ENCODE measurements around the gene CH25H.
"Not testable (repeated sequence)": the region's sequence is repeated elsewhere in the genome, so short reads cannot be mapped to it uniquely, and the experiment has no call there.

Gene CH25H

DNA sequence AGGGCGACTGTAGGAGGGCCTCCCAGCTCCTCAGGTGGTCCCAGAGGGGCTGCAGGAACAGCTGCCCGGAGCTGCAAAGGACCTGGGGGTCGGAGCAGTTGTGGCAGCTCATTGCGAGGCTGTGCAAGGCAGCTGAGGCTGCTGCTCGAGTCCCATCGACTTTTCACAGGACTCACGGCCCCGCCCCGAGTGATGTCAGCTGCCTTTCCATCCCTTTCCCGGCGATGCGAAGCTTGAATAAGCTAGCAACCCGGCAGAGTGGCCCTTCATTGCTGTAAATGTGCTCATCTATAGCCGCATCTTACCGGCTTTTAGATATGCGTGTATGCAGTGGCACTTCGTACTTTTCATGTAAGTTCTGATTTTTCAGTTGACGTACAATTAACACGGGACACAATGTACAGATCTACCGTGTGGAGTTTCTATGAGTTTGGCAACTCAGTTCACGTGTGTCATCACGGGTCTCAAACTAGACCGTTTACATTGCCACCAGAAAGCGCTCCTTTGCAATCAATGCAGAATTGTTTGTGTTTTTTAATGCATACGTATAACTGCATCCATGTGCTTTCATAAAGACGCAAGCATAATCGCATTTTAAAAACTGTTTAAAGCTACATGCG lies at the start of gene CH25H:
Gene CH25H, minus strand, starts transcription at position 137 of the 620 bp plus-strand sequence. Its CDS starts 25 bp downstream, at position 112.
- peak; percentile 50 for DNase-seq (ENCODE audit: low read depth, low spot score)

- no peak for DNase-seq (ENCODE audit: low read depth, low spot score)
These were observed 49.2 kb upstream of the CH25H start for GRCh38 chr10:89256340-89256739.

DNA sequence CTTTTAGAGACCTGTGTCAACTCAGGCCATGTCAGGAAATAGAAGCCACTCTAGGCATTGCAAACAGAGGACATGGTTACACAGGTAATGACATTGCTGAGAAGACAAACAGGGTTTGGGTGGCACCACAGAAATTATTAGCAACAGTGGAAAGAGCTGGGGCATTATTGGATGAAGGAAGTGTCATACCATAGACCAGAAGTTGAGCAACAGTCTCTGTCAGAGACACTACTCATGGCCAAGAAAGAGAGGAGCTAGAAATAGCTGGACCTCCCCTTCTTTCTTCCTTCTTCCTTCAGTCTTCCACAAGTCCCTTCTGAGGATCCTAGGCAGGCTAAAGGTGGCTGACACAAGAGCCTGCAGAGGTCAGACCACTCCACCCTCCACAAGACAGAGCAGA lies 48.7 kb upstream of the CH25H start:
- DNase-seq (ENCODE audit: low read depth, low spot score), result no peak

DNA sequence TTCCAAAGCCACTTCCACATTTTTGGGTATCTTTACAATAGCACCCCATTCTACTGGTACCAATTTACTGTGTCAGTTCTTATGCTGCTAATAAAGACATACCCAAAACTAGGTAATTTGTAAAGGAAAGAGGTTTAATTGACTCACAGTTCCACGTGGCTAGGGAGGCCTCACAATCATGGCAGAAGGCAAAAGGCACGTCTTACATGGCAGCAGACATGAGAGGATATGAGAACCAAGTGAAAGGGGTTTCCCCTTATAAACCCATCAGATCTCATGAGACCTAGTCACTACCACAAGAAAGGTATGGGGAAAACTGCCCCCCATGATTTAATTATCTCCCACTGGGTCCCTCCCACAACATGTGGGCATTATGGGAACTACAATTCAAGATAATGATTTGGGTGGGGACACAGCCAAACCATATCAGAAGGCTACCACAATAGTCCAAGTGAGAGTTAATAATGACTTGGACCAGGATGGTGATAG lies 48.0 kb upstream of the CH25H start:
- not testable (repeated sequence) for DNase-seq (ENCODE audit: low read depth, low spot score)

DNA sequence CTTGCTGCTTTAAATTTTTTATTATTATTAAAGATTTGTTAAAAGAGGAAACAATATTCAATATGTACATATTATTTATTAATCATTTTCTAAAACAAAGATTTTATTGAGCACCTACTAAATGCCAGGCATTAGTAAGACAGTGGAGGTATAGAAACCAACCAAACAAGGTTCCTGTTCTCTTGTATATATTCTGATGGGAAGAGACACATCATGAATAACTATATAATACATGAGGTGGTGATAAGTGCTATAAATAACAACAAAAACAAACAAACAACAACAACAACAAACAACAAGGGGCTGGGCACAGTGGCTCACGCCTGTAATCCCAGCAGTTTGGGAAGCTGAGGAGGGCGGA lies 45.1 kb upstream of the CH25H start:
- DNase-seq (ENCODE audit: low read depth, low spot score), result no peak

DNA sequence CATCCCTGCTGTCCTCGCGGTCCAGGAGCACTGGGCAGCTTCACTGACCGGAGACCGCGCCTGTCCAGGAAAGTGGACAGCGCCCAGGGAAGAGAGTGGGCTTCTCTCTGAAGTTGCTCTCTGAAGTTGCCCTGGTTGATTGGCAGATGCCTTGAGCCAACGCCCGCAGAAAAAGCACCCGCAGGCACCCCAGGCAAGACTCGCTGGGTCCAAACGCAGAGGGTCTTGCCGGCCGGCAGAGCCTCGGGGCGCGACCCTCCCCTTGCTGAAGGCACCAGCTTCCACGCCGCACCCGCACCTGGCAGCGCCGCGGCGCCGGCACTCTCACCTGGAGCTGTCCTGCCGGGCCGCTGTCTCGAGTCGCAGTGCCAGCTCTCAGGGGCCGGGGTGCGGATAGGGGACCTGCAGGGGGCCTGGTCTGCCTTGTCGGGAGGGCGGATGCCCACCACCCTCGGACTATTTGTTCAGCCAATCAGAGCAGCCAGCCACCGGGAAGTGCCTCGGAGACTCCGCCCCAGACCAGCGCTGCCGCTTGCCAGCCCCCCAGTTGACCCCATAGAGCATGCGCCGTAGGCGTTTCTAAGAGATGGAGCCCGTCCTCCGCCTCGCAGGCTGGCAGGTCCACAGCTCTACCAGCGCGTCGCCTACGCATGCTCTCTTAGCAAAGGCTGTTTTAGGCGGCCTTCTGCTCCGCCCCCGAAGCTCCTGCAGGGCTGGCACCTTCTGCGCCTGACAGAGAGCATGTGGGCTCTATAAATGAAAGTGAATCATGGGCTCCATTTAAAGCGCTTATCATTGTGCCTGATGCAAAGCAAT lies 44.5 kb upstream of the CH25H start, which contains the start of gene LIPA:
Gene LIPA, minus strand, starts transcription at position 367 of the 816 bp plus-strand sequence. CDS start 4,127 bp downstream, outside the sequence.
- peak; percentile 94 for DNase-seq (ENCODE audit: low read depth, low spot score)

- no peak for DNase-seq (ENCODE audit: low read depth, low spot score)
These were observed 43.8 kb upstream of the CH25H start for GRCh38 chr10:89250865-89251408.

GRCh38 chr10:89248990-89249389 lies 41.9 kb upstream of the CH25H start:
- DNase-seq (ENCODE audit: low read depth, low spot score), result no peak

GRCh38 chr10:89247623-89248022 lies 40.5 kb upstream of the CH25H start:
- DNase-seq (ENCODE audit: low read depth, low spot score), result not testable (repeated sequence)

GRCh38 chr10:89245802-89246201 lies 38.7 kb upstream of the CH25H start:
- DNase-seq (ENCODE audit: low read depth, low spot score), result no peak

DNA sequence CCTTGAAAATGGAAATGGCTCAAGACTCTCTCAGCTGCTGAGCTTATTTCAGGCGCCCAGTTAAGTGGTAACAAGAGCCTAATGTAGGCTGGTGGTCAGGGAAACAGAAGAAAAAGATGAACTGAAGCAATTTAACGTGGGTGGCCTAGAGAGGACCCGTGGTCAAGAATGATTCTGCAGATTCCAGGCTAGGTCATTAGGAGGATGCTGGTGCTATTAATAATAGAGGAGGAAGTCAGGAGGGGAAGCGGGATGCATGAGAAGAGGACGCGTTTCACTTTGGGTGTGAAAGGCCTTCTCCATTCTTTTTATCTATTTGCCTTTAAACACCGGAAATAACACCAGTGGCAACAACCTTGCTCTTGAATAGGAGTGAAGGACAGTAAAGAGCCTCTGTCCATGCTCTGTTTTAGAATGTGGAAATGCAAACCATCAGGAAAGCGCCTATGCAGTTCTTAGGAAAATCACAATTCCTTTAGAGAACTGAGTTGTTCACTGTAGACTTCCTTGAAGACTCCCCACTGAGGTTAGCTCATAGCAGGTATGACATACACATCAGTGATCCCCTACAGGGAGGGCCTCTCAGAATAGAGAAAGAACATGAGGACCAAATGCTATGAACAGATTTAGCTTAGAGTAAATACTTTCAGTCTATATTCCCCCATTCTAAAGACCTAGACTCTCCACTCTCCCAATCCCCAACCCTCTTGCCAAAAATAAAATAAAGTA lies 35.9 kb upstream of the CH25H start:
- no peak for DNase-seq (ENCODE audit: low read depth, low spot score)

- no peak for DNase-seq (ENCODE audit: low read depth, low spot score)
These were observed 35.2 kb upstream of the CH25H start for GRCh38 chr10:89242345-89242684.

DNA sequence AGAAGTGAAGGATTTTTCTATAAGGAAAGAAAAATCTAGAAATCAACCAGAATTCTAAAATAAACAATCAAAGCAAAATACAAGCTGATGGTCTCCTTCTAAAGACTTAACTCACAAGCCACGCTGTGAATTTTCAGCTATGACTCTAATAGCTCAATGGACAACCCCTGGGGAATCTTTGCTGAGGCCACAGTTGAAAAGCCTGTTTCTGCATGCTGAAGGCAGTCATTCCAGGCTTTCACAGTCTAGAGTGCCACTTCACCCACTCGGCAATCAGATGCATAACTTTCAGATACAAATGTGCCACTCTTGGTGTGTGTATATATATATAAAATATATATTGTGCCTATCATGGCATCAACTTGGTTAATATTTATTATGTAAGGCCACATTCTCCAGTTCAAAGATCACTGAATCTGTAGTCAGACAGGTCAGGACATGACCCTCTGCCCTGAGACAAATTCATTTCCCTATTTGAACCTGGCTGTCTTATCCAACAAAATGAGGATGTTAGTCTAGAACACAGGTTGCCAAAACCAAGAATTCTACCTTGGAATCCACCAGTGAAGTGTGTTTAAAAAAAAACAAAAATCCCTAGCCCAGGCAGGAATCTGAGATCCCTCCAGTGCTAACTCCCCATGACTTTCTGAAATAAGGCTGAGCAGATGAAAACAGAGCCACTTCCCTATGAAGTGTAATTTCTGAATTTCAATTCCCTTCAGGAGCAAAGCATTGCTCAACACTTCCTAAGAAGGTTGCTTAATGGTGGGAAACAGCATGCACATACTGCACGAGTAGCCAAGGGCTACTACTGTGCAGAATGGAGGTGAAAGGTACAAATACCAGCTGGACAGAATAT lies 34.6 kb upstream of the CH25H start:
- no peak for DNase-seq (ENCODE audit: low read depth, low spot score)

DNA sequence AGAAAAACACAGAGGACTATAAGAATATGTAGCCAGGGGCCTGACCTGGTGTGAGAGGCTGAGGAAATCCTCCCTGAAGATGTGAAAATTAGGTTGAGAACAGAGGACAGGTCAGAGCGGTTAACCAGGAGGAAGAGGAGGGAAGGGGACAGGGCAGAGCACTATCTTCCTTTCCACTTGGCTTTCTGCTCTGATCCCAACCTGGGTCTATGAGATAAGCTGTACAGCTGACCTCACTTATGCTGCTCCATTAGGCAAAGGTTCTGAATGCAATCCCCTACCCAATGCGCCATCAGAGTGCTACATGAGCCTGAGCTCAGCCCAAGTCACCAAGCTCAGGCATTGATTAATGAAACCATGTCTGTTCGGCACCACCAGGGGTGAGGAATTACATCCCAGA lies 33.9 kb upstream of the CH25H start:
- DNase-seq (ENCODE audit: low read depth, low spot score), result no peak

GRCh38 chr10:89240519-89240918 lies 33.4 kb upstream of the CH25H start:
- DNase-seq (ENCODE audit: low read depth, low spot score), result no peak

- no peak for DNase-seq (ENCODE audit: low read depth, low spot score)
These were observed 32.0 kb upstream of the CH25H start for GRCh38 chr10:89238956-89239644.

- no peak for DNase-seq (ENCODE audit: low read depth, low spot score)
These were observed 30.7 kb upstream of the CH25H start for GRCh38 chr10:89237849-89238248.

- no peak for DNase-seq (ENCODE audit: low read depth, low spot score)
These were observed 29.2 kb upstream of the CH25H start for GRCh38 chr10:89236226-89236797.

GRCh38 chr10:89235073-89235798 lies 28.1 kb upstream of the CH25H start:
- DNase-seq (ENCODE audit: low read depth, low spot score), result no peak

- DNase-seq (ENCODE audit: low read depth, low spot score), result no peak
These were observed 25.9 kb upstream of the CH25H start for GRCh38 chr10:89233033-89233432.

All from smooth muscle cell of the brain vasculature (primary cell).